Right lobe of liver (tissue), 4 donors: Measurements from ENCODE around the gene NRK.

Experiments used
- CTCF ChIP-seq, 4 donors: fragments of 200-600 bp in 3 of 4; fragments of 450-650 bp in 1 of 4; IDR thresholded peaks; one replicate each; pipeline versions ENCODE4 v1.5.1 to v1.8.0; 2016 to 2022; ENCODE audit warnings: antibody characterized with exemption in 4 of 4, mild to moderate bottlenecking in 2 of 4
- POLR2A ChIP-seq: fragments of 450-650 bp; IDR thresholded peaks from one replicate; pipeline ENCODE4 v1.6.1; 2017; ENCODE audit warnings: antibody characterized with exemption, mild to moderate bottlenecking
- donor health status: DM: no; HTN: no; CAD: no.
- donor health status: DM: no; HTN: no; CAD: no.
- donor health status: DM: no; HTN: yes; CAD: no.

GRCh38 chrX:105882581-105883275 is 60.4 kb downstream of the NRK start:
- TF ChIP-seq CTCF (IDR thresholded peaks at IDR 0.05) (no peak), POLR2A (no peak)
